ENCODE measurements around the gene POC1B.

The POC1B gene

GRCh38 chr12:89525824-89526770, at the start of gene POC1B:
Gene POC1B, minus strand, starts transcription at chr12:89526047. Its CDS starts 152 bp downstream, at chr12:89525895.
- TF ChIP-seq ZFX (IDR thresholded peaks at IDR 0.05) (peak; percentile 51), CTCF (conservative IDR thresholded peaks at IDR 0.05) (no peak)
- peak within 1 kb of the TSS; percentile 74 for H3K27ac ChIP-seq

GRCh38 chr12:89575374-89575773, 49.5 kb upstream of the POC1B start:
- H3K27ac ChIP-seq: no peak overlapping the region
- TF ChIP-seq ZFX (IDR thresholded peaks at IDR 0.05): no peak
- TF ChIP-seq CTCF (conservative IDR thresholded peaks at IDR 0.05): no peak

DNA sequence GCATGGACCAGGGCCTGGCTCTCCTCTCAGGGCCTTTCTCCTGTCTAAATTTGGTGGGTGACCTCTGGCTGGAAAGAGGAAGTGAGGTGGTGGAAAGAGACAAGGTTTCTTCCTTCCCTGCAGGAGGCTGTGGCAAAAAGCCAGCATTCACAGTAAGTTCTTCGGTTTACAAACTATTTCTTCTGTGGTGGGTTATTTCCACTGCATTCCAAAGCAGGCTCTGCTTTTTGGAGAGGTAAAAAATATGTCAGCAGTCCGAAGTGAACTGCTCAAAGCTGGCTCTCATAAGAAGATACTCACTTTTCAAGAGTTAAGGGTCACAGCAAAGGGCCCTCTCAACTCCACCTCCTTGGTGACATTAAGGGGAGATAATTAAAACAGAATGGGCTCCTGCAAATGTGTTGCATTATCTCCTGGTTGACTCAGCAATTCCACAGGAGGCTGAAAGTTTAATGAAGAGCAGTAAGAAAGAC, 48.9 kb upstream of the POC1B start:
- H3K27ac ChIP-seq: no peak overlapping the region
- TF ChIP-seq ZFX (IDR thresholded peaks at IDR 0.05): no peak
- TF ChIP-seq CTCF (conservative IDR thresholded peaks at IDR 0.05): no peak

GRCh38 chr12:89573051-89573810, 47.4 kb upstream of the POC1B start:
- no peak overlapping the region for H3K27ac ChIP-seq
- TF ChIP-seq ZFX (IDR thresholded peaks at IDR 0.05) (no peak), CTCF (conservative IDR thresholded peaks at IDR 0.05) (no peak)

DNA sequence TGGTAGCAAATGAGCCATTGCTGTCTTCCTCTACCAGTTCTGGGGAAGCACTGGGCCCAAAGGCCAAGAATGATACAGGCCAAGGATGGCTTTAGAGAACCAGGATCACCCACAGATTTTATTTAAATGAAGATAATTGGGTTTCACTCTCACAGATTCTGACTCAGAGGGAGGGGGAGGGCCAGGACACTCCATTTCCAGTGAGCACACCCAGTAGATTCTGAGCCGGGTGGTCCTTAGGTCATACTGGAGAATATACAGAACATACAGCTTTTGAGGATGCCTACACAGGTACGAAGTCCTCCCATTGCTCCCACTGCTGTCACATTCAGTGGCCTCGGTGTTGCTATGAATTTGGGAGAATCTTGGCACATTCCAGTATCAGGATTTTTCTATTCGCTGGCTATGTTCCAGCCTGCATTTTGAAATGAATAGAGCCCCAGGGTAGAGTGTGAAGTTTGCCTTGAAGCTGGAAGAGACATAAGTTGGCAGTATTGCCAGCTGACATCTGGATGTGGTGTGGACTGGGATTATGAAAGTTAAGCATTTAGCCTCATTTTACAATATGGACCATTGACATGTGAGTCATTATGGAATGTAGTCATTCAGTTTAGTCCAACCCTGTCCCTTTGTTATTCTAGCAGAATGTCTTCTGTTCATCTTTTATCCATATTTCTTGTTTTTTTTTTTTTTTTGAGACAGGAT, 45.8 kb upstream of the POC1B start:
- TF ChIP-seq CTCF (conservative IDR thresholded peaks at IDR 0.05): no peak
- TF ChIP-seq ZFX (IDR thresholded peaks at IDR 0.05): no peak
- H3K27ac ChIP-seq: no peak overlapping the region

DNA sequence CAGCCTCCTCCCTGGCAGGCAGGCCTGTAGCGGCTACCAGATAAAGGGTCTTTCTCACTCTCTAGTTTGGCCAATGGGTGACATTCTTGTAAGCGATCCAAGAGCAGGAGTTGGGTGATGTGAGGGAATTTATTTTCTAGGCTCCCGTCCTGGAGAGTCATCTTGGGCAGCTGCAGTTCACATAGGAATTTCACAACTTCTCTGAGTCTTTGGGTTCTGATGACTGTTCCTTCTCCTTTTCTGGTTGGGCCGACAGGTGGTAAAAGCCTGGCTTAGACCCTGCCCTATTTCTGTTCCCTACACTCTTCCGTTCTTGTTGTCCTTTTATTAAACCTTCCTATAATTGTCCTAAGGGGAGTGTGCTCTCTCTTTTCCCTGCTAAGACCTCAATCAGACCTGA, 42.6 kb upstream of the POC1B start:
- H3K27ac ChIP-seq: no peak overlapping the region
- no peak for TF ChIP-seq CTCF (conservative IDR thresholded peaks at IDR 0.05)
- no peak for TF ChIP-seq ZFX (IDR thresholded peaks at IDR 0.05)
